Spleen (tissue), 7 donors: Measurements from ENCODE around the gene ESRRB.

Source experiments
- CTCF ChIP-seq, 11 experiments: fragments of 200-600 bp in 7 of 11; fragments of 450-650 bp in 4 of 11; sonication (generic) in 4 of 11; IDR thresholded peaks in 8 of 11; conservative IDR thresholded peaks in 3 of 11; 1 replicate in 7 of 11; 2 replicates in 4 of 11; pipeline versions ENCODE4 v1.4.0 to v1.8.0; 2016 to 2021; ENCODE audit warnings: antibody characterized with exemption in 11 of 11, inconsistent platforms in 4 of 11, mild to moderate bottlenecking in 1 of 11
- POLR2A ChIP-seq, 3 donors: fragments of 450-650 bp; IDR thresholded peaks; one replicate each; pipeline ENCODE4 v1.5.1; 2017; ENCODE audit warnings: antibody characterized with exemption in 3 of 3, mild to moderate bottlenecking in 1 of 3
- POLR2AphosphoS5 ChIP-seq, 3 donors: sonication (generic); formaldehyde crosslinking; IDR thresholded peaks; one replicate each; pipeline ENCODE4 v1.5.1; 2017; ENCODE audit warnings: antibody characterized with exemption in 3 of 3
- donor health status: DM: no; HTN: no; CAD: no; lungs with moderate emphysema.
- donor health status: DM: no; HTN: no; CAD: no.
- donor health status: DM: no; HTN: no; CAD: no.

DNA sequence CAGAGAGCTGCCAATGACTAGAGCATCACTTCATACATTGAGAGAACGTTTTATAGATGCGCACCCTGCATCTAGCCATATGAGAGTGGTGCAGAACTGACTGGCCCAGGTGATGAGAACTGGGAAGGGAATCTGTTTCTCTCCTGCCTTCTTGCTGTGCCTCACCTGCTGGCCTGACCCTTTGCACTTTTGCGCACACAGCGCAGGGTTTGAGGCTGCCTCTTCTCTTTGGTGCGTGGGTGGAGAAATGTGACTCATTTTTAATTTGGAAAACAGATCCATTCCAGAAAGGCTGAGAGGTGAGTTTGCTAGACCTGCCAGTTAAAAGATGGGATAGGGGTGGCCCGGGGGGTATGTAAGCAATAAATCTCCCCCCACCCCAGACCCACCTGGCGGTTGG is 453 bp upstream of the ESRRB start:
- TF ChIP-seq CTCF (IDR thresholded peaks at IDR 0.05 in 8 of 11, conservative IDR thresholded peaks at IDR 0.05 in 3 of 11) = no peak
- TF ChIP-seq POLR2A (IDR thresholded peaks at IDR 0.05) = no peak
- TF ChIP-seq POLR2AphosphoS5 (IDR thresholded peaks at IDR 0.05) = no peak
